Smooth muscle cell of bladder (primary cell): ENCODE results near the gene IFRD1. TPM values are rescaled to one million over a fixed set of nuclear protein-coding genes. Genes with fewer than 3 reads are reported as not detected.

Experiments used
- total RNA-seq: library from RNA; depleted of rRNA; stranded (reverse); fragments of >200 nt; gene quantifications from 2 replicates; pipeline ENCODE4 v1.2.3, GENCODE V29; 2014

IFRD1 gene, protein sequence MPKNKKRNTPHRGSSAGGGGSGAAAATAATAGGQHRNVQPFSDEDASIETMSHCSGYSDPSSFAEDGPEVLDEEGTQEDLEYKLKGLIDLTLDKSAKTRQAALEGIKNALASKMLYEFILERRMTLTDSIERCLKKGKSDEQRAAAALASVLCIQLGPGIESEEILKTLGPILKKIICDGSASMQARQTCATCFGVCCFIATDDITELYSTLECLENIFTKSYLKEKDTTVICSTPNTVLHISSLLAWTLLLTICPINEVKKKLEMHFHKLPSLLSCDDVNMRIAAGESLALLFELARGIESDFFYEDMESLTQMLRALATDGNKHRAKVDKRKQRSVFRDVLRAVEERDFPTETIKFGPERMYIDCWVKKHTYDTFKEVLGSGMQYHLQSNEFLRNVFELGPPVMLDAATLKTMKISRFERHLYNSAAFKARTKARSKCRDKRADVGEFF
- 69.7 and 74.2 TPM in 2 replicates for total RNA-seq

DNA sequence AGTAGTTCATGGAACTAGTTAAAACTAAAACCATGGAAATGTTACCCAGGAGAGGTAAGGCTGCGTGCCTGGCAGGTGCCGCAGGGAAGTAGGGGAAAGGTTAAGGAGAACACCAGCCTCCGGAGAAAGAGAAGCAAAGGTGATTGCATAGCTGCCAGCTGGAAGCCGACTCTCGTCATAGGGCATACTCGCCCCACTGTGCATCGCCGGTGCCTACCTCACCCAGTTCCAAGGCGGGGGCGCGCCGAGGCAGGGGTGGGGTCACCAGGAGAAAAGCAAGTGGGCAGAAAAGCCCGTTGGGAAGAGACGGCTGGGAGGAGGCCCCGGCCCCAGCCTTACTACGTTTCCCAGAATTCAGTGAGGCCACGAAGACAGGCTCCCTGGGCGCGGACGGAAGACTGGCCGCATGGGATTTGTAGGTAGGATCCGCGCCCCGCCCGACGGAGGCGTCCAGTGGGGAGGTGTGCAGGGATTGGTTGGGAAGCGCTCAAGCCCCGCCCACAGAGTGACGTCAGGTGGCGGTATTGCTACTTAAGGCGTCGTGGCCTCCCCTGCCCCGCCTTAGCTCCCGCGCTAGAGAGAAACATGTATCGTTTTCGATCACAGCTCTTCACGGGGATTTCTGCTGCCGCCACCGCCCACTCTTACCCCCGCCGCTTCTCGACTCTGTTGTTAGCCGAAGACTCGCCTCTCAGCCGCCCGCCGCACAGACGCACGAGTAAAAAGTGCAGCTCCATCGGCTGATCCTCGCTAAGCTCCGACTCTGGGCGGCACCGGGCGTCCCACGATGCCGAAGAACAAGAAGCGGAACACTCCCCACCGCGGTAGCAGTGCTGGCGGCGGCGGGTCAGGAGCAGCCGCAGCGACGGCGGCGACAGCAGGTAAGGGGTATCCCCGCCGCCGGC, at the start of gene IFRD1:
Gene IFRD1, plus strand, starts transcription at position 559 of the 905 bp plus-strand sequence. Its CDS starts 229 bp downstream, at position 788.

Other genes with a start within 250 kb of the IFRD1 start
- gene DOCK4, start 244.1 kb upstream of the IFRD1 start, total RNA-seq, result 5.4 and 6.8 TPM in 2 replicates
- gene ZNF277, start 243.8 kb upstream of the IFRD1 start, total RNA-seq, result 52.6 and 53.0 TPM in 2 replicates
- gene LSMEM1, start 30.5 kb downstream of the IFRD1 start, total RNA-seq, result 0.18 and 0.43 TPM in 2 replicates